K562 treated with DMSO at 1 percent for 4 hours (cell line): ENCODE measurements around the gene SLAMF1. TPM values are rescaled to one million over a fixed set of nuclear protein-coding genes. Genes with fewer than 3 reads are reported as not detected.

Experiments
- total RNA-seq: library from RNA; unstranded; fragments of 300-600 nt; gene quantifications from 2 replicates; pipeline ENCODE4 v1.2.3, GENCODE V29; 2022; ENCODE audit not compliant: insufficient read depth

SLAMF1 gene, protein sequence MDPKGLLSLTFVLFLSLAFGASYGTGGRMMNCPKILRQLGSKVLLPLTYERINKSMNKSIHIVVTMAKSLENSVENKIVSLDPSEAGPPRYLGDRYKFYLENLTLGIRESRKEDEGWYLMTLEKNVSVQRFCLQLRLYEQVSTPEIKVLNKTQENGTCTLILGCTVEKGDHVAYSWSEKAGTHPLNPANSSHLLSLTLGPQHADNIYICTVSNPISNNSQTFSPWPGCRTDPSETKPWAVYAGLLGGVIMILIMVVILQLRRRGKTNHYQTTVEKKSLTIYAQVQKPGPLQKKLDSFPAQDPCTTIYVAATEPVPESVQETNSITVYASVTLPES
- 0.59 and 0.71 TPM in 2 replicates for total RNA-seq

DNA sequence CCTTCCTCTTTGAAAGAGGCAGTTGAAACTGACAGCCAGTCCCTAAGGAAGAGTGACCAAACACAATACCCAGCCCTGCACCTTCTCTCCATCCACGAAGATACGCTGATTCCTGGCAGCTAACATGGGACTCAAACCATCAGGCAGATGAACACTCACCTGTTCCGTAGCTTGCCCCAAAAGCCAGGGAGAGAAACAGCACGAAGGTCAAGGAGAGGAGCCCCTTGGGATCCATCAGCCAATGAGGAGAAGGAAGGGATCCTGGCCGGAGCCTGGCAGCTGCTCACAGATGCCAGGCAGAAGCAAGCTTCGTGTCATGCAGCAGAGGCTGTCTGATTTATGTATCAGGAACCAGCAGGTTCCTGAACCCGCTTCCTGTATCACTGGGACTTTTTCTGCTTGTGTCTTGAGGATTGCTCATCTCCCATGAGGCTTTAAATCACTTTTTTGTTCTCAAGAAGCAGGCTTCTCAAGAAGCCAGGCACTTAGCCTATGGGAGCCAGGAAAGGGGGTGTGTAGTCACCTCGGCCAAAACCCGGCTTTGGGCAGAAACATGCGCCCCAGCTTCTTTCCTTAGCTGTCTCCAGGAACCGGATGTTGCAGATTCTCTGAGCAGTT is at the start of gene SLAMF1:
Gene SLAMF1, minus strand, starts transcription at position 334 of the 618 bp plus-strand sequence. Its CDS starts 99 bp downstream, at position 235.

DNA sequence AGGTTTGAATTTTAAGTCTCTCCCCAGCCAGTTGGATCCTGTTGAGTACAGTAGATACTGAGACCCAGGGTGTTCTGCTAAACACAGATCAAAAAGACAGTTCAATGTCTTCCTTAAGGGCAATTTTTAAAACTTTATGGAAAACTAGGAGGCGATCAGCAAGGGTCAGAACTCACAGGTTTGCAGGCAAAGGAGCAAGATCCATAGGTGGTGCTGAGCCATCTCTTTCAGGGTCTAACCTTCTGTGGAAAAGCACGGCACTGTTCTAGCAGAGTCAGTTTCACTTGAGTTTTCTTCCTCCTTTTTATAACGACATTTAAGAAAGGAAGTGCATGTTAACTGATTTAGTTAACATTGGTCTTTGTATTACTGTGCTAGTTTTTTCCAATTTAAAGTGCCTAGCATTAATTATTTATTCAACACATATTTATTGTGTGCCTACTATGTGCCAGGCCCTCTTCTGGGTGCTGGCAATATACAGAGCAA is 67.6 kb downstream of the SLAMF1 start, which contains the start of gene CD84:
Gene CD84, minus strand, starts transcription at position 281 of the 486 bp plus-strand sequence. Its CDS starts 59 bp downstream, at position 222.

Other genes with a start within 250 kb of the SLAMF1 start
- 5.9 and 6.4 TPM in 2 replicates for gene VANGL2, start 246.5 kb downstream of the SLAMF1 start, total RNA-seq
- gene SLAMF6, start 123.8 kb downstream of the SLAMF1 start, total RNA-seq = 4.2 and 4.3 TPM in 2 replicates
- 3.0 and 5.0 TPM in 2 replicates for gene CD84, start 67.5 kb downstream of the SLAMF1 start, total RNA-seq
- gene CD48, start 64.8 kb upstream of the SLAMF1 start, total RNA-seq = not detected in 2 replicates
- gene SLAMF7, start 92.2 kb upstream of the SLAMF1 start, total RNA-seq = 0.23 TPM in 1 of 2 replicates, not detected in the other
- not detected in 2 replicates for gene LY9, start 149.1 kb upstream of the SLAMF1 start, total RNA-seq
- gene CD244, start 215.8 kb upstream of the SLAMF1 start, total RNA-seq = not detected in 2 replicates
- gene ITLN1, start 238.1 kb upstream of the SLAMF1 start, total RNA-seq = not detected in 2 replicates